ENCODE data around the gene SLC26A2. TPM values are rescaled to one million over a fixed set of nuclear protein-coding genes. Genes with fewer than 3 reads are reported as not detected.

SLC26A2 gene
- total and polyA plus RNA-seq, 4 donors: 0.43 to 6.1 (median 1.6) TPM

- Histone ChIP-seq H3K27me3 (ENCODE audit: control insufficient read depth in 4 of 4, insufficient read depth in 4 of 4, low read length in 3 of 4) (no peaks in the 10 kb centered on the region), H3K36me3 (ENCODE audit: control insufficient read depth in 4 of 4, insufficient read depth in 3 of 4, low read depth in 1 of 4, low read length in 3 of 4) (no peaks in the 10 kb centered on the region), H3K27ac (ENCODE audit: low read depth in 1 of 2, low read length in 2 of 2) (no peak overlapping the region), H3K9me3 (ENCODE audit: control insufficient read depth in 4 of 4, low read length in 3 of 4) (no peaks in the 10 kb centered on the region), H3K9ac (ENCODE audit: low read depth in 1 of 2, low read length in 2 of 2) (no peak overlapping the region), H3K4me1 (ENCODE audit: control insufficient read depth in 4 of 4, insufficient read depth in 4 of 4, low read length in 3 of 4) (no peaks in the 10 kb centered on the region), H3K4me3 (ENCODE audit: low read depth in 1 of 3, low read length in 3 of 3) (no peak overlapping the region)
- 91% methylated on average over 9 of the region's 9 CpGs for WGBS
- TF ChIP-seq, protein P1, sequence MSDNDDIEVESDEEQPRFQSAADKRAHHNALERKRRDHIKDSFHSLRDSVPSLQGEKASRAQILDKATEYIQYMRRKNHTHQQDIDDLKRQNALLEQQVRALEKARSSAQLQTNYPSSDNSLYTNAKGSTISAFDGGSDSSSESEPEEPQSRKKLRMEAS (IDR thresholded peaks at IDR 0.05): no peak
- TF ChIP-seq, protein P2, sequence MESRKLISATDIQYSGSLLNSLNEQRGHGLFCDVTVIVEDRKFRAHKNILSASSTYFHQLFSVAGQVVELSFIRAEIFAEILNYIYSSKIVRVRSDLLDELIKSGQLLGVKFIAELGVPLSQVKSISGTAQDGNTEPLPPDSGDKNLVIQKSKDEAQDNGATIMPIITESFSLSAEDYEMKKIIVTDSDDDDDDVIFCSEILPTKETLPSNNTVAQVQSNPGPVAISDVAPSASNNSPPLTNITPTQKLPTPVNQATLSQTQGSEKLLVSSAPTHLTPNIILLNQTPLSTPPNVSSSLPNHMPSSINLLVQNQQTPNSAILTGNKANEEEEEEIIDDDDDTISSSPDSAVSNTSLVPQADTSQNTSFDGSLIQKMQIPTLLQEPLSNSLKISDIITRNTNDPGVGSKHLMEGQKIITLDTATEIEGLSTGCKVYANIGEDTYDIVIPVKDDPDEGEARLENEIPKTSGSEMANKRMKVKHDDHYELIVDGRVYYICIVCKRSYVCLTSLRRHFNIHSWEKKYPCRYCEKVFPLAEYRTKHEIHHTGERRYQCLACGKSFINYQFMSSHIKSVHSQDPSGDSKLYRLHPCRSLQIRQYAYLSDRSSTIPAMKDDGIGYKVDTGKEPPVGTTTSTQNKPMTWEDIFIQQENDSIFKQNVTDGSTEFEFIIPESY (IDR thresholded peaks at IDR 0.05): no peak
- TF ChIP-seq YY1 (IDR thresholded peaks at IDR 0.05) (no peak), RXRA (IDR thresholded peaks at IDR 0.05) (no peak), FOXA1 (IDR thresholded peaks at IDR 0.05) (no peak), NR2F2 (IDR thresholded peaks at IDR 0.05) (no peak), REST (IDR thresholded peaks at IDR 0.05) (no peak), HNF4A (conservative IDR thresholded peaks at IDR 0.05) (no peak)
- TF ChIP-seq, protein P3, sequence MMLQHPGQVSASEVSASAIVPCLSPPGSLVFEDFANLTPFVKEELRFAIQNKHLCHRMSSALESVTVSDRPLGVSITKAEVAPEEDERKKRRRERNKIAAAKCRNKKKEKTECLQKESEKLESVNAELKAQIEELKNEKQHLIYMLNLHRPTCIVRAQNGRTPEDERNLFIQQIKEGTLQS (IDR thresholded peaks at IDR 0.05): no peak
- no peak for DNase-seq (ENCODE audit: low spot score)
These were observed 7.0 kb upstream of the SLC26A2 start for GRCh38 chr5:149953436-149954121.

GRCh38 chr5:149954798-149955197, 5.8 kb upstream of the SLC26A2 start:
- WGBS: 85% methylated on average over 6 of the region's 6 CpGs
- Histone ChIP-seq H3K27ac (ENCODE audit: low read depth in 1 of 2, low read length in 2 of 2) (no peak overlapping the region), H3K9ac (ENCODE audit: low read depth in 1 of 2, low read length in 2 of 2) (no peak overlapping the region), H3K4me1 (ENCODE audit: control insufficient read depth in 4 of 4, insufficient read depth in 4 of 4, low read length in 3 of 4) (no peaks in the 10 kb centered on the region), H3K4me3 (ENCODE audit: low read depth in 1 of 3, low read length in 3 of 3) (no peak overlapping the region), H3K27me3 (ENCODE audit: control insufficient read depth in 4 of 4, insufficient read depth in 4 of 4, low read length in 3 of 4) (no peaks in the 10 kb centered on the region), H3K36me3 (ENCODE audit: control insufficient read depth in 4 of 4, insufficient read depth in 3 of 4, low read depth in 1 of 4, low read length in 3 of 4) (no peaks in the 10 kb centered on the region), H3K9me3 (ENCODE audit: control insufficient read depth in 4 of 4, low read length in 3 of 4) (no peaks in the 10 kb centered on the region)
- TF ChIP-seq FOXA1 (IDR thresholded peaks at IDR 0.05): no peak
- TF ChIP-seq, protein P2 (IDR thresholded peaks at IDR 0.05): no peak
- TF ChIP-seq HNF4A (conservative IDR thresholded peaks at IDR 0.05): no peak
- TF ChIP-seq YY1 (IDR thresholded peaks at IDR 0.05): no peak
- no peak for TF ChIP-seq FOXA2 (IDR thresholded peaks at IDR 0.05)
- no peak for TF ChIP-seq HNF4G (IDR thresholded peaks at IDR 0.05)
- TF ChIP-seq, protein P1 (IDR thresholded peaks at IDR 0.05): no peak
- no peak for TF ChIP-seq RXRA (IDR thresholded peaks at IDR 0.05)
- TF ChIP-seq TAF1 (conservative IDR thresholded peaks at IDR 0.05): no peak
- TF ChIP-seq JUND (IDR thresholded peaks at IDR 0.05): no peak
- no peak for TF ChIP-seq SP1 (IDR thresholded peaks at IDR 0.05)
- no peak for TF ChIP-seq EGR1 (IDR thresholded peaks at IDR 0.05; ENCODE audit: low read depth in 2 of 2)
- TF ChIP-seq RAD21 (IDR thresholded peaks at IDR 0.05): no peak
- TF ChIP-seq REST (IDR thresholded peaks at IDR 0.05): no peak
- TF ChIP-seq NR2F2 (IDR thresholded peaks at IDR 0.05): no peak
- no peak for DNase-seq (ENCODE audit: low spot score)
